Neuron (in vitro differentiated cells): Measurements from ENCODE around the gene METTL1.

ENCODE experiments used
- H2AFZ ChIP-seq: one replicate; pipeline ENCODE4 v1.6.1; 2013; ENCODE audit warnings: low read depth, mild to moderate bottlenecking, inconsistent platforms, low read length, moderate library complexity
- H3K27me3 ChIP-seq: one replicate; pipeline ENCODE4 v1.6.1; 2013; ENCODE audit warnings: low read length; ENCODE audit not compliant: insufficient read depth
- H3K36me3 ChIP-seq: one replicate; pipeline ENCODE4 v1.6.1; 2013; ENCODE audit warnings: low read length; ENCODE audit not compliant: insufficient read depth
- H3K4me1 ChIP-seq: one replicate; pipeline ENCODE4 v1.6.1; 2013; ENCODE audit warnings: low read length; ENCODE audit not compliant: insufficient read depth
- H3K4me3 ChIP-seq: 2 replicates; pipeline ENCODE4 v1.5.1; 2013; ENCODE audit warnings: mild to moderate bottlenecking, low read length, moderate library complexity
- H3K9me3 ChIP-seq: one replicate; pipeline ENCODE4 v1.6.1; 2013; ENCODE audit warnings: low read length

METTL1 gene

DNA sequence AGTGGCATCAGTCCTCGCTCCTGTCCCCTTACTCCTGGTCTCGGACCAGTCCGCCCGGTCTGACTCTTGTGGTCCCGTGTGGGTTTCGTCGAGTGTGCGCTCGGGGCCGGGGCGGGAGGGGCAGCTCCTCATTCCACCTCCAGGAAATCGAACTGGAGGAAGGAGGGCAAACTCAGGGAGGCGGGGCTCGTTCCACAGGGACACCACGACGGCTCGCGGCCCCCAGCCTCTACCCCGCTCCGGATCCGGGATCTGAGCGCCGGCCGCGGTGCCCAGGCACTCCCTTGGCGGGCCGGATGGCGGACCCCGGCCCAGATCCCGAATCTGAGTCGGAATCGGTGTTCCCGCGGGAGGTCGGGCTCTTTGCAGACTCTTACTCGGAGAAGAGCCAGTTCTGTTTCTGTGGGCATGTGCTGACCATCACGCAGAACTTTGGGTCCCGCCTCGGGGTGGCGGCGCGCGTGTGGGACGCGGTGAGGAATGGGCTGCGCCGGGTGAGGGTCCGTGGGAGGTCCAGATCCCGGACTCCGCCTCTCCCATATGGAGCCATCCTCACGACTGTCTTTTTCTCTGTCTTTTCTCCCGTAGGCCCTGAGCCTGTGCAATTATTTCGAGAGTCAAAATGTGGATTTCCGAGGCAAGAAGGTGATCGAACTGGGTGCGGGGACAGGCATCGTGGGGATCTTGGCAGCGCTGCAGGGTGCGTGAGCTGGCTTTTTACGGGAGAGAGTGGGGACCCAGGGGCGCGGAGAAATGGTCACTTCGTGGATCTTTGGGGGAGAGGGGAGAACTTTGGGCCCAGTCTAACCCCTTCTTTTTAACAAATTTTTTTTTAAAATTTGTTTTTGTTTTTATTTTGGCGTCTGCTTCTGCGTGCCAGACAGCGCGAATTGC is 771 bp upstream of the METTL1 start, which contains the start of gene EEF1AKMT3:
Gene EEF1AKMT3, plus strand, starts transcription at position 186 of the 894 bp plus-strand sequence. Its CDS starts 111 bp downstream, at position 297.
- Histone ChIP-seq H2AFZ (peak within 1 kb of the TSS; percentile 95), H3K4me1 (peaks cover 12% of the 10 kb centered on the region), H3K4me3 (peak within 1 kb of the TSS; percentile 63), H3K9me3 (no peaks in the 10 kb centered on the region), H3K36me3 (peaks cover 22% of the 10 kb centered on the region), H3K27me3 (no peaks in the 10 kb centered on the region)

DNA sequence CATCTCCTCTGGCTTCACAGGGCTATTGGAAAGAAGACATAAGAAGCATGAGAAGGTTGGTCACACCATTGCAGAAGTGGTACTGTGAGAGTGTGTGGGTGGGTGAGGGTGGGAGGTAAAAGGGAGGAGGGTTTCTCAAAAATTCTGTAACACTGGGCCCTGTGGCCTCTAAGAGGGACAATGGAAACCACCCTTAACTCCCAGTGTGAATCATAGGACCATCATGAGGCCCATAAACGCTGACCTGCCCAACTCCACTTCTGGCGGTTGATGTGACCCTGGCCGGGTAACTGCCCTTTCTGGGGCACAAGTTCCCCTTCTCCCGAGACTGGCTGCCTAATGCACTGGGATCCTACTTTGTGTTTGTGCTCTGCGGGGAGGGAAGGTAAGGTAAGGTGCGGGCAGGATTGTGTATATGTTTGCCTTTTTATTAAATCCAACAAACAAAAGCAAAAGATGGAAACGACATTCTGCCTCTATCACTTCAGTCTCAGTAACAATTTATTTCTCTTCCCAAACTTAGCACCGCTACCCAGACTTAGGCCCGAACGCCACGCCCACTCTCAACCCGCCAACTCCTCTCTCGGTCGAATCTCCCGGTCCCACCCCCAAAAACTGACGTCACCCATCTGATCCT is 551 bp downstream of the METTL1 start:
- Histone ChIP-seq H3K4me1 (peaks cover 12% of the 10 kb centered on the region), H3K9me3 (no peaks in the 10 kb centered on the region), H3K4me3 (peak overlapping the region; percentile 63), H2AFZ (peak overlapping the region; percentile 28), H3K27me3 (no peaks in the 10 kb centered on the region), H3K36me3 (peaks cover 22% of the 10 kb centered on the region)

DNA sequence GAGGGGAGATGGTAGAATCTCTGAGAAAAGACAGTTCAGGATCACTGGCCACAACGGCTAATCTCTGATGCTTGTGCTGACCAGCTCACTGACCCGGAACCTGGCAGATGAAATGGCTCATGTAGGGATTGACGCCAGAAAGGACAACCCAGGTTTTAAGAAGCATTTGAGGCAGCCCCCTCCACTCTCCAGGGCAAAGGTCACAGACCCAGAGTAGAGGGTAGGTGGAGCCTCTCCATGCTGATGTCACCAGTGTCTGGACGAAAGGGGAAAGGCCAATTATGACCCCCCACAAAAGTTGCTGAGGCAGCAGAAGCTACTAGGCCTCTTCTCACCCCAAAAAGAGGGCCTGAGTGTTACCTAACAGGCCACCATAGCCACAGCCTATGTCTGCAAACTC is 1.2 kb downstream of the METTL1 start:
- peak overlapping the region; percentile 63 for H3K4me3 ChIP-seq
- H2AFZ ChIP-seq = no peak overlapping the region
- peaks cover 22% of the 10 kb centered on the region for H3K36me3 ChIP-seq
- no peaks in the 10 kb centered on the region for H3K9me3 ChIP-seq
- no peaks in the 10 kb centered on the region for H3K27me3 ChIP-seq
- peaks cover 12% of the 10 kb centered on the region for H3K4me1 ChIP-seq

DNA sequence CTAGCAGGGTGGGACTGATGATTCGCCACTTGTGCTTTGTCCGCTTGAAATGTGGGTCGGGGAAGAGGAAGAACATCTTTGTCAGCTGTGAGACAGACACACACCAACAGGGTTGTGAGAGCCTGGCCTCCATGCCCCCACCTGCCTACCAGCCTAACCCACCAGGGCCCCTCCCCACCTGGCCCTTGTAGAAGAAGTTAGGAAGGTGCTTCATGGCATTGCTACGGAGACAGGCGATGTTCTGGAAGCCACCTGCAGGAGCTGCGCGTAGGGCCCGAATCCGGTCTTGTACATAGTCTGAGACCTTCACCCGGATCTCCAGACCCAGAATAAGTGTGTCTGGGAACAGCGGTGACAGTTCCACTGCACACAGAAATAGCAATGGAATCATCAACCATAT is 2.3 kb downstream of the METTL1 start:
- no peak overlapping the region for H2AFZ ChIP-seq
- H3K36me3 ChIP-seq = peaks cover 20% of the 10 kb centered on the region
- H3K27me3 ChIP-seq = no peaks in the 10 kb centered on the region
- H3K4me1 ChIP-seq = peaks cover 12% of the 10 kb centered on the region
- no peaks in the 10 kb centered on the region for H3K9me3 ChIP-seq
- H3K4me3 ChIP-seq = no peak overlapping the region

DNA sequence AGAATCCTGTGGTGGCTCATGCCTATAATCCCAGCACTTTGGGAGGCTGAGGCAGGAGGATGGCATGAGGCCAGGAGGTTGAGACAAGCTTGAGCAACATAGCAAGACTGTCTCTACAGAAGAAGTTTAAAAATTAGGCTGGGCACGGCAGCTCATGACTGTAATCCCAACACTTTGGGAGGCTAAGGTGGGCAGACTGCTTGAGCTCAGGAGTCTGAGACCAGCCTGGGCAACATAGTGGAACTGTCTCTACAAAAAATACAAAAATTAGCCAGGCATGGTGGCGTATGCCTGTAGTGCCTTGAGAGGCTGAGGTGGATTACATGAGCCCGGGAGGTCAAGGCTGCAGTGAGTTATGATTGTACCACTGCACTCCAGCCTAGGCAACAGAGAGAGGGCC is 4.0 kb downstream of the METTL1 start:
- H3K27me3 ChIP-seq = no peaks in the 10 kb centered on the region
- H3K36me3 ChIP-seq = peaks cover 20% of the 10 kb centered on the region
- peaks cover 9% of the 10 kb centered on the region for H3K4me1 ChIP-seq
- no peak overlapping the region for H3K4me3 ChIP-seq
- no peak overlapping the region for H2AFZ ChIP-seq
- no peaks in the 10 kb centered on the region for H3K9me3 ChIP-seq

DNA sequence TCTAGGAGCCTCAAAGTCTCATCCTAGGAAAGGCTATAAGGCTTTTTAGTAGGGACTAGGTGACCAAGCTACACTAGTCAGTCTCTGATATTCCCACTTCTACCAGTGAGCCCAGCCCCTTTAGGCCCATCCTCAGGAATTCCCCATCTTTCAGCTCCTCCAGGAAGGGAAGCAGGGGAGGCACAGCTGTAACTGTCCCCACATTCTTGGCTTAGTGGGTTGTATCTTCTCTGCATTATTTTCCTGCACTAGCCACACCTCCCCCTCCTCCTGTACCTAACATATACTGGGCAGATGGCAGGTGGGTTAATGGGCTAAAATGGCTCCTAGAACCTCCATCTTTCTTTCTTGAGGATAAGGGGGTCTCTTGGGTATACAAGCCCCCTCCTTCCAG is 4.6 kb downstream of the METTL1 start:
- Histone ChIP-seq H3K27me3 (no peaks in the 10 kb centered on the region), H3K4me1 (peaks cover 7% of the 10 kb centered on the region), H2AFZ (no peak overlapping the region), H3K4me3 (no peak overlapping the region), H3K36me3 (peaks cover 22% of the 10 kb centered on the region), H3K9me3 (no peaks in the 10 kb centered on the region)

DNA sequence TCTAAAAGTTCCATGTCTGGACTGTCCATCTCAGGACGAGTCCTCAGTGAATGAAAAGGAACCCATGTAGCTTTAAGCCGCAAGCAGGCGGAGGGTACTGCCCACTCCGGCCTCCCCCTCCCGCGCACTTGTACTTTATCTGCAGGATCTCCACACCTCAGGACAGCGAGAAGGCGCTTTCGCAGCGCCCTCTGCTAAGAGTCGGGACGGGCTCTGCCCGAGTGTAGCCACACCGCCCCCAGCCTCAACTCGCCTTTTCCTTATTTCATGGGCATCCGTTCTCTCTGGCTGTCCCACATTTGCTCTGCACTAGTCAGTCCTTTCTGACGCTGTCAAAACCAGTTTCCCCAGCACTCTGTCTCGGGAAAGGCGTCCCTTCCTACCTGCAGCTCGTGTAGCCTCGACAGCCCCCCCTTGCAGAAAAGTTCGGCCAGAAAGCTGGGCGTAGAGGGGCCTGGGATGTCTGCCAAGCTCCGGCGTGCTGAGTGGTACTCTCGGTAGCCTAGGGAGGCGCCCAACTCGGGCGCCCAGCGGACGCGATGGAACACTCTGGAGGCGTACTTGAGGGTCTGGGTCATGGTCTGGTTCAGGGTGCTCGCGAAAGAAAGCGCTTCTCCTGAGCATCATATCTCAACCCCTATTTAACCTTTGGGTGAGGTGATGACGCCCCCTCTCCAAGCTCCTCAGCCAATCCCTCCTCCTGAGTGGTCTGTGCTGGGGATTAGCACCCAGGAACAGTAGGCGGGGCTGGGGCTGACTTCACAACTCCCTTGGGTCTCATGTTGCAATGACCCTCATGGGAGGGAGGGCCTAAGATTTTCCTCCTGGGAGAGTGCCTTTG is 5.2 kb downstream of the METTL1 start, which contains the start of gene CYP27B1:
Gene CYP27B1, minus strand, starts transcription at position 615 of the 841 bp plus-strand sequence. Its CDS starts 37 bp downstream, at position 578.
- H3K9me3 ChIP-seq = no peaks in the 10 kb centered on the region
- H3K27me3 ChIP-seq = no peaks in the 10 kb centered on the region
- peaks cover 22% of the 10 kb centered on the region for H3K36me3 ChIP-seq
- H2AFZ ChIP-seq = no peak within 1 kb of the TSS
- peaks cover 7% of the 10 kb centered on the region for H3K4me1 ChIP-seq
- H3K4me3 ChIP-seq = no peak within 1 kb of the TSS

DNA sequence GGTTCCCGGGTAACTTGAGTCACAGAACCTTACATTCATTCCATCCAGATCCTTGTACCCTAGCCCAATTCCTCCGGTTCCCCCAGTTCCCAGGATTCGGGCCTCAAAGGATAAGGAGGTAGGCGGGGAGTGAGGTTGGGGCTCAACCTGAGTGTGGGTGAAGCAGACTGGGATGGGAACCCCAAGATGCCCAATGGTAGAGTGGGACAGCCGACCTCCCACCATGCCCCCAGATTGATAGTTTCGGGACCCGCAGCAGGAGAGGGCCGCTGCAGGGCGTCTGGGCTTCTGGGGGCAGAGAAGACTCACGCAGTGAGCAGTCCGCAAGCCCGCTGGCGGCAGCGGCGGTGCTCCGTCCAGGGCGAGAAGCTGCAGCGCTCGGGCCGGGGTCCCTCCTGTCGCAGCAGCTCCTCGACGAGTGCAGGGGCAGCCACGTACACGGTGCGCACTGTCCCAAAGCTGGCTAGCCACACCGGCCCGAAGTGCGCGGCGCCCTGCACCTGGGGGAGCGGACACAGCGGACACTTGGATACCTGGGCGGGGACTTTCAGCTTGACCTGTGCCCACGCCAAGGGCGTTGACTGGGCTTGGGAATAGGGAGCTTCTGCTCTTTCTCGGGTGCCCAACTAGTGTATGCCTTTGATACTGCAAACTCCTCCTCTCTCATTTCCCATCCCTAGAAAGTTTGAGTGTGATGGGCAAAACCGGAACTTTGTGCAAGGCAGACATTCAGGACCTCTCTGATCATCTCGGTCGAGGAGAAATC is 6.0 kb downstream of the METTL1 start:
- H3K27me3 ChIP-seq = no peaks in the 10 kb centered on the region
- H3K9me3 ChIP-seq = no peaks in the 10 kb centered on the region
- peaks cover 22% of the 10 kb centered on the region for H3K36me3 ChIP-seq
- no peak overlapping the region for H2AFZ ChIP-seq
- peaks cover 2% of the 10 kb centered on the region for H3K4me1 ChIP-seq
- H3K4me3 ChIP-seq = no peak overlapping the region

DNA sequence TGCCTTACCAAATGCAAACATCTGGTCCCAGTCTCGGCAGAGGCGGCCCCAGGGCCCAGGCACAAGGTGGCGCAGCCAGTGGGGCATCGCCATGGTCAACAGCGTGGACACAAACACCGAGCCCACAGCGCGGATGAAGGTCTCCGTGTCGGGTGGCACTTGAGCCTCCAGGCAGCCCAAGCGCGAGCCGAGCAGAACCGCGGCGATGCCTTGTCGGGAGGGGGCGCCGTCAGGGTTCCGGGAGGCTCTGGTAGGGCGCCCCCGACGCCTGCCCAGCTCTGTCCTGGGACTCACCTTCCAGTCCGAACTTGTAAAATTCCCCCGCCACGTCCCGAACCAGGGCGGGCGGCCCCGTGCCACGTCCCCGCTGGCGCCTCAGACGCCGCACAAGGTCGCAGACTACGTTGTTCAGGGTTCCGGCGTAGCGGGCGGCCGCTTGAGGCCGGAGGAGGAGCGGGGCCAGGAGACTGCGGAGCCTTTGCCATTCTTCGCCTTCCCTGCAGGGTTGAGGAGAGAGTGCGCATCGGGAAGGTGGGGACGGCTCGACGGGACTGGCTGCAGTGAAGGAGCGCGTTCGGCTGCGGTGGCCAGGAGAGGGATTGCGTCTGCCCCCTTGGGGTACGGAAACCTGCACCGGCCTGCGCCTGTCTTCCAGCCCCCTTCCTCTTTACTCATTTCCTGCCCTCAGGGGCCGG is 6.8 kb downstream of the METTL1 start:
- Histone ChIP-seq H2AFZ (no peak overlapping the region), H3K27me3 (no peaks in the 10 kb centered on the region), H3K4me3 (no peak overlapping the region), H3K36me3 (peaks cover 25% of the 10 kb centered on the region), H3K4me1 (no peaks in the 10 kb centered on the region), H3K9me3 (no peaks in the 10 kb centered on the region)

DNA sequence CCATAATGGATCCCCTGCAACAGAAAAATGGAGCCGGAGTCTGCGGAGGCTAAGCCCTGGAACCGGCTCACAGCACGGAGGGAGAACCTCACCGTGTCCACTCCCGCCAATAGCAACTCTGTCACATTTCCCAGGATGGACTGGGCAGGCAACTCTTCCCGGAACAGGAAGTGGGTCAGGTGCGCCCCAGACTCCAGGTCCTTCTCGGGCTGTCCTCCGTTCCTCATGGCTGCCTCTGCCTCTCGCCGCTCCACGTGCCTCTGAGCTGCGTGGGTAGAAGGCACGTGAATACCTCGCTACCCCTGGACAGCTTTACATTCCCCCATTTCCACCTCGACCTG is 7.3 kb downstream of the METTL1 start:
- Histone ChIP-seq H2AFZ (no peak overlapping the region), H3K4me1 (no peaks in the 10 kb centered on the region), H3K4me3 (no peak overlapping the region), H3K27me3 (no peaks in the 10 kb centered on the region), H3K9me3 (no peaks in the 10 kb centered on the region), H3K36me3 (peaks cover 24% of the 10 kb centered on the region)

DNA sequence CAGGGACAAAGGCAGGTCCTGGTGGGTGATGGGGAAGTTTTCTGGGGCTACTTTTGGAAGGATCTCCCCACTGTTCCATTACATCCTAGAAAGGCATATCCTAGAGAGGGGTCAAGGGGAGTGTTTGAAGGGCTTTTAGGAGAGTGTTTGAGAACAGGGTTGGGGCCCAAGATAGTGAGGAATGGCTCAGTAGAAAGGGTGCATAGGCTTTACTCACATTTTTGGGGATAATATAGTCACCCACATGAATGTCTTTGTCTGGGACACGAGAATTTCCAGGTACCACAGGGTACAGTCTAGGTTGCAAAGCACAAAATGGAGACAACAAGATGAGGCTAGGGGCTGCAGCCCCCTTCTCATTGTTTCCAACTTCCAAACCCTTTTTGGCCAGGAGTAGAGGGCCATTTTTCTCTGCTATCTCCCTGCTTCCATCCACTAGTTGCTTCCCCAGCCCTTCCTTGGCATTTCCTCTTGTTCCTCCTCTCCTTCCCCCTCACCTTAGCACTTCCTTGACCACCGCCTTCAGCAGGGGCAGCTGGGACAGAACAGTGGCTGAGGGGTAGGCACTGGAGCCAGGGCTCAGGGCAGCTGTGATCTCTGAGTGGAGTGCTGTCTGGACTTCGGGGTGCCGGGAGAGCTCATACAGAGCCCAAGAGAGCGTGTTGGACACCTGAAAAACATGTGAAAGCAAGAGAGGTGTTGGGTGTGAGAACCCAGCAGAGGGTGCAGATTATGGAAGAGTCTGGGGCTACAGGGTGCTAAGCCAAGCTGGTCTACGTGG is 7.8 kb downstream of the METTL1 start:
- Histone ChIP-seq H3K27me3 (no peaks in the 10 kb centered on the region), H3K4me3 (no peak overlapping the region), H3K4me1 (no peaks in the 10 kb centered on the region), H3K9me3 (no peaks in the 10 kb centered on the region), H2AFZ (no peak overlapping the region), H3K36me3 (peaks cover 21% of the 10 kb centered on the region)
